GM18507 (cell line): ENCODE results near the gene CAMK2B.

ENCODE experiments used
- DNase-seq: peaks from one replicate; pipeline ENCODE4 v3.0.0; 2011; ENCODE audit warnings: low read depth; ENCODE audit not compliant: insufficient read length; ENCODE audit errors: extremely low spot score
- FAIRE-seq: peaks from 2 replicates; lab custom pipeline; 2011; peaks lifted over from hg19 to GRCh38; lab: Jason Lieb, UNC

CAMK2B gene

DNA sequence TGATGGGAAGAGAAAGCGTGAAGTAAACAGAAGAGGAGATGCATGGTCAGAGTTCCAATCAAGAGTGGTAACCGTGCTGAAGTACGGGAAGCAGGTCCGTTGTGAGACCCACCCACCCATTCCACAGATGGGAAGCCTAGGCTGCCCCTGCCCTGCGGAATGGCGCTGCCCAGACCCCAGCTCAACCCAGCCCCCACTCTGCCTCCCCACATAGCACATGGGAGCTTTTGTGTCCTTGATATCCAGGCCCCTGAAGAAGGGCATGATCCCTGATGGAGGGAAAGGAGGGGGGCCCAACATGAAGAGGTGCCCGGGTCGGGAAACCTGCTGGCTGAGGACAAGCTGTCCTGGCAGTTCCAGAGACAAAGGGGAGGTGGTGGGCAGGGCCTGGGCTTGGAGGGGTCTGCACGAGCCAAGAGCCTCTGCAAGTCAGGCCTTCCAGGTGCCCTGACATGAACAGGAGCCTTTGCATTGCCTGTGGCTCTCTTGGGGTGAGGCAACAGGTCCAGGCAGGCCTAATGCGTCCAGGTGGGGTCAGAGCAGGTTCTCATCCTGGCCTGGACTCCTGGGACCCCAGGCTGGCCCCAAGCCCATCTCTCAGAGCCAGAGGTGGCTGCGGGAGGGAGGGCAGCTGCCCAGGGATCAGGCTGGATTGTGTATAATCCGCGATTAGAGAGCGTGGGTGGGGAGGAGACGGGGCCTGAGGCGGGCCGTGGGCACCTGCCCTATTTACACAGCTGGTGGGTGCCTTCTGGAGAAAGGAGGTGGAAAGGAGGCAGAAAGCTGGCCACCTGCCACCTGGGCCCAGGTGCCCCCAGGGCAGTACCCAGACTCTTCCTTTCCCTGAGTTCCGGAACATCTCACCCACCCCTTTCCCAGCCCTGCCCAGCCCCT lies 101.1 kb downstream of the CAMK2B start:
- no peak for DNase-seq
- no peak for FAIRE-seq

- DNase-seq: no peak
- FAIRE-seq: no peak
Observed at GRCh38 chr7:44223362-44224079, 101.9 kb downstream of the CAMK2B start.

DNA sequence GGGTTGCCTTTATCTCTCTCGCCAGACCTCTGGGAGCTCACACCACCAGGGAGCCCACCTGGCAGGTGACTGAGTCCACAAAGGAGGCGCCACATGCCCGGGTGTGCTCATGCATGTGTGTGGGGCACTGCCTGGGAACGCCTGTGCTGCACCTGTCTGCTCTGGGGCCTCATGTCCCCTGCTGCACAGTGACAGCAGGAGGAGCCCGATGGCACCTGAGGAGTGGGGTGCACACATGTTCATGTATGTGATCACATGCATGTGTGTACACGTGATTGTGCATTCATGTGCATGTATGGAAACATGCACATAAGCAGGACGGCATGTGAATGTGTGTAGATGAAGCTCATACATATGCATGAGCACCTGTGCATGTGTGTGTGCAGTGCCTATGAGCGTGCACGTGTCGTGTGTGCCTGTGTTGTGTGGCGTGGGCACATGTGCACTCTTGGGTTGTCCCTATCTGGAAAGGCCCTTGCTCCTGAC lies 102.6 kb downstream of the CAMK2B start:
- no peak for FAIRE-seq
- DNase-seq: no peak

GRCh38 chr7:44222074-44222473 lies 103.3 kb downstream of the CAMK2B start:
- DNase-seq: no peak
- no peak for FAIRE-seq

DNA sequence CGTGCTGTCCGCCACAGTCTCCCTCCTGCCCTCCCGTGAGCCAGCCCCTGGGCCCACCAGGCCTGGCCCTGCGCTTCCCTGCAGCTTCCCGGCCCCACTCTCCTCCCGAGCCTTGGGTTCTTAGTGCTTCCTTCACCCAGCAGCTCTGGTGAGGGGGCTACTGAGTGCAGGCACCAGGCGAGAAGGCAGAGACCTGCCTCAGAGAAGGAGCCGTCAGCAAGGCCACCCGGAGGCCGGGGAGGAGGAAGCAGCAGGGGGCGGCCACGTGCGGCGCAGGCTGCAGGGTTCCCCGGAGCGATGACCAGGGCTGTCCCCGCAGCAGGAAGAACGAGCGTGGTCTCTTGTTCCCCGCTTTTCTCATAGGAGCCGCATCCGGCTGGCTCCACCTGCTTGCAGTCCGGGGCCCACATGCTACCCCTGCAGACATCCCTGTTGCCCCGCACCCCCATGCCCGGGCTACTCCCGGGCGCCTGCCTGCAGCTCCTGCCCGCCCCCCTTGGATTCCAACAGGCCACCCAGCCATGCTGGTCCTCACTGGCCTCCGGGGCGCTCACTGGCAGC lies 104.1 kb downstream of the CAMK2B start:
- no peak for FAIRE-seq
- DNase-seq: no peak

DNA sequence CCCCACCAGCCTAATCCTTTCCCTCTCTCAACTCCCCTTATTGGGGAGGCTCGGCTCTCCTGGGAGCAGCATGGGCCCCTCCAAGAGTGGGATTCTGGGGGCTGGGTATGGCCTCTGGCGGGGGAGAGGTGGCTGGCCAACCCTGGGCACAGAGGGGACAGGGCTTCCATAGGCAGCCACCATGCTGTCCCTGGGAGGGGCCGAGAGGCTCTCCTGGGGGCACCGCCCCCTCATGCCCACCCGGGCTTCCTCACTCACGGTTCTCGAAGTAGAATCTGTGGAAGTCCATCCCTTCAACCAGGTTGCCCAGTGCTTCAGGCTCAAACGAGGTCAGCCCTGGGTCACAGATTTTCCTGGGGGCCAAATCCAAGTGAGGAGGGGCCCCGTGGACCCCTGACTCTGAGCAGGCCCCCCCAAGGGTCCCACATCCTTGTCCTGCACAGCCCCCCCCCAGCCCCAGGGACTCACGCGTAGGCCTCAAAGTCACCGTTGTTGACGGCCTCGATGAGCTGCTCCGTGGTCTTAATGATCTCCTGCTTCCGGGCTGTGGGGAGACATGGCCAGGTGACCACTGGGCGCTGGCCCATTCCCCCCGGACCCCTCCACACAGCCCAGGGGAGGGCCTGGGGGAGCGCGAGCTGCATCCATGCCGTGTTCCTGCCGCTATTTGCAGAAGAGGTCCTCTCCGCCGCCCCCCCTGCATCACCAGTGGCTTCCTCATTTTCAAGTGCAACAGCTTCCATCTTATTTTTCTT lies 104.9 kb downstream of the CAMK2B start:
- no peak for FAIRE-seq
- DNase-seq: no peak

DNA sequence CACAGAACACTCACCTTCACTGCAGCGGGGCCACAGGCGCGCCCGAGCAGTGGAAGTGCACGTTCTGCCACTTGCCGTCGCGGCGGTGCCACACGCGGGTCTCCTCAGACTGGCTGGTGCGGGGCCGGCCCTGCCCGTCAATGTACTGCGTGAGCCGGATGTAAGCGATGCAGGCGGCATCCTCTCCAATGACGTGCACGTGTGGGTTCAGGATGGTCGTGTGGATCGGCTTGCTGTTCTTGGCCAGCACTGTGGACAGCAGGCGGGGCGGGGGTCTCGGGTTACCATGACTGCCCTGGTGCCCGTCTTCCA lies 105.4 kb downstream of the CAMK2B start:
- FAIRE-seq: no peak
- no peak for DNase-seq

GRCh38 chr7:44219371-44220045 lies 105.9 kb downstream of the CAMK2B start:
- no peak for FAIRE-seq
- no peak for DNase-seq

- DNase-seq: no peak
- FAIRE-seq: no peak
Observed at GRCh38 chr7:44218418-44219201, 106.8 kb downstream of the CAMK2B start.

DNA sequence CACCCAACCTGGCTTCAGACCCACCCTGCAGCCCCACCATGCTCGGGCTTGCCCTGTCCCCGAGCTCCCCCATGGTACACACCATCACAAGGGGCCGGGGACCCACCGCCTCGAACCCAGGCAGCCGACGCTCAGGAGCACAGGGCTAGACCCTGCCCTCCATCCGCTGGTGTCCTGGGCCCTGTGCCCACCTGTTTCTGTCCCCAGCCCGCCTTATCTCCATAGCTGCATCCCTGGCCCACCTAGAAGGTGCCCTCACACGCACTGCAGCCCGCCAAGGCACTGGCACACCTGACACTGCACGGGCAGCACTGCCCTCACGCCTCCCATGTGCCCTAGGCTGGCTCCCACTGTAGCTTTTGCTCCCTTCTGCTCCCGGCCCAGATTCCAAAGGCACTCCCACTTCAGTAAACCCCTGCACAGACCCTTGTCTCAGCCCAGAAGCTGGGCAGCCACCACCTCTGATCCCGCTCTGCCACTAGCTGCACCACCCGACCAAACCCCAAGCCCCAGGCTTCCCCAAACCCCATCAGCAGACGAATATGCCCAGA lies 107.5 kb downstream of the CAMK2B start:
- no peak for FAIRE-seq
- DNase-seq: no peak

GRCh38 chr7:44217223-44217714 lies 108.1 kb downstream of the CAMK2B start:
- no peak for FAIRE-seq
- DNase-seq: no peak

GRCh38 chr7:44216521-44217222 lies 108.7 kb downstream of the CAMK2B start:
- FAIRE-seq: no peak
- no peak for DNase-seq

DNA sequence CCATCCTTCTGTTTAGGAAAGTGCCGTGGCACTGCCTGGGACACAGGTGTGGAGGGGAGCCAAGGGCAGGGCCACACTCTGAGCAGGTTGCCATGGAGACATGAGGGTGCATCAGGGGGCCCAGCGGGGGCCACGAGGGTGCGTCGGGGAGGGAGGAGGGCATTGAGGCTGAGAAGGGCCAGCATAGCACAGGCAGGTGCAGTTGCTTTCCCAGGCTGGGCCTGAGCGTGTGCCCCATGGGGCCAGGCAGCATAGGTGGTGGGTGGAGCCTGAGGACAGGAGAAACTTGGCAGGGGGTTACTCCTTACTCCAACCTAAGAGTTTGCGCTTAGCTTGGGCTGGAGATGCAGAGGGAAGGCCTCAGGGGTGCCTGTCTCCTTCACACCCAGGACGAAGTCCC lies 109.4 kb downstream of the CAMK2B start:
- no peak for FAIRE-seq

GRCh38 chr7:44215531-44215930 lies 109.9 kb downstream of the CAMK2B start:
- DNase-seq: no peak
- FAIRE-seq: no peak

More for the DNA sequence above, 109.4 kb downstream of the CAMK2B start:
- DNase-seq: no peak

- DNase-seq: no peak
- no peak for FAIRE-seq
Observed at GRCh38 chr7:44213877-44214388, 111.5 kb downstream of the CAMK2B start.

DNA sequence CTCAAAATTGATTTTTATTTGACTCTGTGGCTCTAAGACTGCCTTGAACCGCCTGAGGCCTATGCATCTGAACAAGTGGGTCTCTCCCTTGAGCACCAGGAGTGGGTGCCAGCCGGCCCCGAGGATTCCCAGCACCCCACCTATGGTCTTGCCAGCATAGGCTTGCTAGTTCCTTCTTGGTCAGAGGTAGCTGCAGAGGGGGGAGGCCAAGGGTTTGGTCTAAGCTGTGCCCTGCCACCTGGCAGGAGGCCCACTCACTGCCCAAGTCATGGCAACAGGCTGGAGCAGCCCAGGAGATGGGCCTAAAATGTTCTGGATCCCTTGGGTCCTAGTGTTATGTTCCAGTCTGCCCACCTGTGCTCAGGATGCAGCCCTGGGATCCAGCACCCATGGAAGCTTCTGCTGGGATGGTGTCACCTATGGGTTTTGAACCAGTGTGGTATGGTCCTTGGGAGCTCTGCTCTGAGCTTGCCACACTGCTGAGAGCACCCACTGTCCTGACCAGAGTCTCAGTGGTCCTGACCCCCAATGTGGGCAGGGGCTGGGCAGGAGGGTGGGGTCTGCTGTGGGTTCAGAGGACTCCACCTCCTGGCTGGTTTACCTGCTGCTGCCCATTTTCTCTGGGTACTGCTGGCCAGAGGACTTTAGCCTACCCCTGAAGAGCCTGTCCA lies 112.1 kb downstream of the CAMK2B start:
- FAIRE-seq (no peak), DNase-seq (no peak)
